Activated T-helper 2 cell treated with anti-CD3 and anti-CD28 coated beads, Interferon-gamma antibody, Interleukin-2, Interleukin-4, amounts not matched to agents 10 μg/mL and 5 μg/mL and 100 μg/mL, durations not matched to agents 14 hours and 24 hours and 36 hours (primary cell): Measurements from ENCODE around the gene TUBB. TPM values are rescaled to one million over a fixed set of nuclear protein-coding genes. Genes with fewer than 3 reads are reported as not detected.
A peak's percentile ranks its signal among the peaks of the same experiment; 100 is the strongest.
"Not testable (repeated sequence)": the region's sequence is repeated elsewhere in the genome, so short reads cannot be mapped to it uniquely, and the experiment has no call there.

Experiments used
- DNase-seq: peaks from one replicate; pipeline ENCODE4 v3.0.0; 2021; ENCODE audit warnings: low spot score
- H3K27ac Mint-ChIP-seq: one replicate; pipeline ENCODE4 v1.8.0; 2021; ENCODE audit warnings: mixed read lengths
- H3K27me3 Mint-ChIP-seq: one replicate; pipeline ENCODE4 v1.8.0; 2021; ENCODE audit warnings: low read depth, mixed read lengths
- H3K36me3 Mint-ChIP-seq: one replicate; pipeline ENCODE4 v1.8.0; 2021; ENCODE audit warnings: low read depth, mixed read lengths
- H3K4me1 Mint-ChIP-seq: one replicate; pipeline ENCODE4 v1.8.0; 2021; ENCODE audit warnings: low read depth, mixed read lengths
- H3K4me3 Mint-ChIP-seq: one replicate; pipeline ENCODE4 v1.8.0; 2021; ENCODE audit warnings: low read depth, mild to moderate bottlenecking, moderate library complexity, mixed read lengths
- H3K9me3 Mint-ChIP-seq: one replicate; pipeline ENCODE4 v1.8.0; 2021; ENCODE audit warnings: mixed read lengths
- intact Hi-C: fragments of 100-400 bp; cut with micrococcal nuclease; formaldehyde crosslinking; loops from one replicate; pipeline ENCODE4 v1.15.1; 2023
- total RNA-seq: library from RNA; stranded (reverse); gene quantifications from 2 replicates; pipeline ENCODE4 v1.2.3, GENCODE V29; 2022

Gene TUBB
- total RNA-seq, 1 donor from 2014 or later, result 1,128 TPM

GRCh38 chr6:30754631-30755030 lies 34.5 kb downstream of the TUBB start:
- no peaks in the 10 kb centered on the region for H3K9me3 Mint-ChIP-seq
- no peaks in the 10 kb centered on the region for H3K36me3 Mint-ChIP-seq
- no peak for DNase-seq
- no peak overlapping the region for H3K27ac Mint-ChIP-seq
- peaks cover 14% of the 10 kb centered on the region for H3K4me1 Mint-ChIP-seq
- H3K27me3 Mint-ChIP-seq, result no peaks in the 10 kb centered on the region
- H3K4me3 Mint-ChIP-seq, result no peak overlapping the region
- intact Hi-C loops, result no loop called here

DNA sequence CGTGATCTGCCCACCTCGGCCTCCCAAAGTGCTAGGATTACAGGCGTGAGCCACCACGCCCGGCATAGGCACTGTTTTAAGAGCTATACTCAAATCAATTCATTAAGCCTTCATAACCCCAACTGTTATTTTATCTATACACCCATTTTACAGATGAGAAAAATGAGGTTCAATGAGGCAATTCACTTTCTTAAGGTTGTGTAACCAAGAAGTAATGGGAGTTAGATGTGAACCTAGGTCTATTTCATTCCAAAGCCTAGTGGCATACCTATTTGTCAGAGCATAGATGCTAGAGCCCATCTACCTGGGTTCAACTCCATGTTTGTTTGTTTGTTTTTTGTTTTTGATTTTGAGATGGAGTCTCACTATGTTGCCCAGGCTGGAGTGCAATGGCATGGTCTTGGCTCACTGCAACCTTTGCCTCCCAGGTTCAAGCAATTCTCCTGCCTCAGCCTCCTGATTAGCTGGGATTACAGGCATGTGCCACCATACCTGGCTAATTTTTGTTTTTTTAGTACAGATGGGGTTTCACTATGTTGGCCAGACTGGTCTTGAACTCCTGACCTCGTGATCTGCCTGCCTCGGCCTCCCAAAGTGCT lies 36.4 kb downstream of the TUBB start:
- H3K4me3 Mint-ChIP-seq, result not testable (repeated sequence)

DNA sequence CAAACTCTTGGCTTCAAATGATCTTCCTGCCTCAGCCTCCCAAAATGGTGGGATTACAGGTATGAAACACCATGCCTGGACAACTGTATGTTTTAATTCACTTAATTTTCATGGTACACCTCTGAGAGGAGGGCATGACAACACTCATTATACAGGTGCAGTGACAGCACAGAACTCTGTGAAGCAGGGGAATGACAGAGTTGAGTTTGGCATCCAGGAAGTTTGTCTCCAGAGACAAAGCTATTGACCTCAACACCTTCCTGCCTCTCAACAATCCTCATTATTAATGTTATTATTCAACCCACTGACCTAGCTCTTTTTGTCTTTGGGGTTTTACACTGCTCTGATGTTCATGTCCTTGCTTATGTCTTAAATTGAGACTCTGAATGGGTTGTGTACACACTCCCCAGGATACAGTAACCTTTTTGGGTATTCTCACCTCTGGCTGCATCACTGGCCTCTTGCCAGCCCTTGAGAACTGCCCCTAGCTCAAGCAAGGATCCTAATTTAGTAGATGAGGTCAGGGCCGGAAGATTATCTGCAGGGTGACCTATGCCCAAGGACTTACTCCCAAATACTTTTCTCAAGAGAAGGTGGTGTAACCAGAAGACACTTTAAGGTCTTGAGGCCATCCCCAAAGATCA lies 37.2 kb downstream of the TUBB start:
- Mint-ChIP-seq H3K27me3 (no peaks in the 10 kb centered on the region), H3K9me3 (no peaks in the 10 kb centered on the region), H3K27ac (no peak overlapping the region), H3K4me1 (peaks cover 15% of the 10 kb centered on the region), H3K4me3 (no peak overlapping the region), H3K36me3 (no peaks in the 10 kb centered on the region)
- no peak for DNase-seq
- intact Hi-C loops, result no loop called here

More for the DNA sequence above, 36.4 kb downstream of the TUBB start:
- H3K27me3 Mint-ChIP-seq, H3K9me3 Mint-ChIP-seq, H3K36me3 Mint-ChIP-seq, DNase-seq, intact Hi-C loops, H3K27ac Mint-ChIP-seq: not testable (repeated sequence)
- peaks cover 13% of the 10 kb centered on the region for H3K4me1 Mint-ChIP-seq

- no peak for DNase-seq
- Mint-ChIP-seq H3K27me3 (no peaks in the 10 kb centered on the region), H3K36me3 (no peaks in the 10 kb centered on the region), H3K4me3 (no peak overlapping the region), H3K27ac (no peak overlapping the region), H3K4me1 (peaks cover 25% of the 10 kb centered on the region), H3K9me3 (no peaks in the 10 kb centered on the region)
- intact Hi-C loops, result no loop called here
Observed at GRCh38 chr6:30759575-30760239, 39.6 kb downstream of the TUBB start.

GRCh38 chr6:30760549-30760948 lies 40.4 kb downstream of the TUBB start:
- Mint-ChIP-seq H3K9me3 (no peaks in the 10 kb centered on the region), H3K4me1 (peaks cover 27% of the 10 kb centered on the region), H3K27me3 (no peaks in the 10 kb centered on the region), H3K36me3 (no peaks in the 10 kb centered on the region), H3K4me3 (no peak overlapping the region), H3K27ac (no peak overlapping the region)
- DNase-seq, result no peak
- intact Hi-C loops, result no loop called here

- no peak overlapping the region for H3K27ac Mint-ChIP-seq
- no peak overlapping the region for H3K4me3 Mint-ChIP-seq
- H3K4me1 Mint-ChIP-seq, result peaks cover 34% of the 10 kb centered on the region
- no peaks in the 10 kb centered on the region for H3K36me3 Mint-ChIP-seq
- no peaks in the 10 kb centered on the region for H3K9me3 Mint-ChIP-seq
- DNase-seq, result no peak
- H3K27me3 Mint-ChIP-seq, result no peaks in the 10 kb centered on the region
- intact Hi-C loops, result no loop called here
Observed at GRCh38 chr6:30761791-30762429, 41.8 kb downstream of the TUBB start.

DNA sequence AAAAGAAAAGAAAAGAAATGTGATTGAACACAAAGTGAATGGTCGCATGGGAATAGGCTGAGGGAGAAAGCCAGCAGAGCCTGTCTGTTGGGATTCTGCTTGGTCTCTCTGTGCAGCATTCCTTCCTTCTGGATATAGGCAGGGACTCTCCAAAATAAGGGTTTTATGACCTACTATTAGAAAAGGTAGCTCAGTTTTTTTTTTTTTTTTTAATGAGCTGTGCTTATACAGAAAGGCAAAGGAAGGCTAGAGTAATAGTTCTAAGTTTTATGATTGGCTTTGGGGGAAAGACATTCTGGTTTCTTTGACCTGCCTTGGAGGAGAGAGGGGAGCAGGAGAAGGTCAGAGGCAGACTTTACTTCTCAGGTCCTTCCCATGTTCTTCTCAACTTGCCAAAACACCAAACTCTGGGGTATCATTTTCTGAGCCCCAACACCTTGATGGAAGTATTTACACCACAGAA lies 43.0 kb downstream of the TUBB start:
- no peak for DNase-seq
- intact Hi-C loops, result no loop called here
- H3K9me3 Mint-ChIP-seq, result no peaks in the 10 kb centered on the region
- H3K4me3 Mint-ChIP-seq, result no peak overlapping the region
- peaks cover 42% of the 10 kb centered on the region for H3K4me1 Mint-ChIP-seq
- H3K27ac Mint-ChIP-seq, result no peak overlapping the region
- H3K27me3 Mint-ChIP-seq, result no peaks in the 10 kb centered on the region
- no peaks in the 10 kb centered on the region for H3K36me3 Mint-ChIP-seq

DNA sequence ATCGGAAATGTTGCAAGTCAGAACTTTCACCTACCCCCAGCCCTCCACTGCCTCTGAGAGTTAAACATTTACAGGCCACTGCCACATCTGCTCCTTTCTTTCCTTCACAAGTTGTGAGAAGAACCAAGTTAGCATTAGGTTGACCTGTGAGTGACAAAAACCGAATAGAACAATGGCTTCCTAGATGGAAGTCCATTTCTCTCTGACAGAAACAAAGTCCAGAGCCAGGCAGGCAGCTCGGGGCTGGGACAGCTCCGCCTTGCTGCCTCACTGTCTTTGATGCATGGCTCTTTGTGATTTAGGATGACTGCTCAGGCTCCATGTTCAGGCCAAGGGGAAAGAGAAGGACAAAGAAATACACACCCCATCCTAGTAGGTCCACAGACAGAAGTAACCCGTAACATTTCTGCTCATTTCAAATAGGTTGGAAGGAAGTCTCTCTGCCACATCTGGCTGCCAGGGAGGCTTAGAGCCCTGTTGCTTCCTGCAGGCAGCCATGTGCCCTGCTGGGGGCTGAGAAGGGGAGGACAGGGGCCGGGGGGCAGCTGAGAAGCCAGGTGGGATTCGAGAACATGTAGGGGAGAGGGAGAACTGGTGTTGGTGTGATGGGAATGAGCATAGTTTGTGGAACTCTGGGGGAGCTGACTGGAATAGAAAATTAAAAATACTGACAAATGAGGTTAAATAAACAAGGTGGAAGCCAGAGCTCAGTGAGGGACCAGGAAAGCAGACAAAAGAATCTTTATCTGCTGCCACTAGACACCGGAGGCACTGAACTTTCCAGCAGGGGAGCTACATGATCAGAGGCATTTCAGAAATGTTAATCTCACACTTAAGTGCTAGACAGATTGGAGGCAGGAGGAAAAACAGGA lies 43.7 kb downstream of the TUBB start:
- no peaks in the 10 kb centered on the region for H3K36me3 Mint-ChIP-seq
- H3K9me3 Mint-ChIP-seq, result no peaks in the 10 kb centered on the region
- intact Hi-C loops, result no loop called here
- H3K27me3 Mint-ChIP-seq, result no peaks in the 10 kb centered on the region
- no peak for DNase-seq
- peak overlapping the region; percentile 43 for H3K27ac Mint-ChIP-seq
- H3K4me3 Mint-ChIP-seq, result no peak overlapping the region
- H3K4me1 Mint-ChIP-seq, result peaks cover 47% of the 10 kb centered on the region

DNA sequence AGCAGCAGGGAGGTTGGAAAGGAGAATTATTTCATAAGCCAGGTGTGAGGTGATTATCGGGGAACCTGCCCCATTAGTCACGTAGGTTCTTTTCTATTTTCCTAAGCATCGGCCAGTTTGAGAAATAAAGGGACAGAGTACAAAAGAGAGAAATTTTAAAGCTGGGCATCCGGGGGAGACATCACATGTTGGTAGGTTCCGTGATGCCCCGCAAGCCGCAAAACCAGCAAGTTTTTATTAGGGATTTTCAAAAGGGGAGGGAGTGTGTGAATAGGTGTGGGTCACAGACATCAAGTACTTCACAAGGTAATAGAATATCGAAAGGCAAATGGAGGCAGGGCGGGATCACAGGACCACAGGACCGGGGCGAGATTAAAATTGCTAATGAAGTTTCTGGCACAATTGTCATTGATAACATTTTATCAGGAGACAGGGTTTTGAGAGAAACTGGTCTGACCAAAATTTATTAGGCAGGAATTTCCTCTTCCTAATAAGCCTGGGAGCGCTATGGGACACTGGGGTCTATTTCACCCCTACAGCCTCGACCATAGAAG lies 44.4 kb downstream of the TUBB start:
- H3K4me3 Mint-ChIP-seq, H3K27me3 Mint-ChIP-seq, H3K36me3 Mint-ChIP-seq, intact Hi-C loops, H3K9me3 Mint-ChIP-seq, DNase-seq: not testable (repeated sequence)
- Mint-ChIP-seq H3K27ac (peak overlapping the region; percentile 43), H3K4me1 (peaks cover 51% of the 10 kb centered on the region)

GRCh38 chr6:30765495-30765894 lies 45.3 kb downstream of the TUBB start:
- DNase-seq, H3K9me3 Mint-ChIP-seq, H3K27ac Mint-ChIP-seq, H3K27me3 Mint-ChIP-seq, H3K36me3 Mint-ChIP-seq, H3K4me3 Mint-ChIP-seq, intact Hi-C loops: not testable (repeated sequence)
- H3K4me1 Mint-ChIP-seq, result peaks cover 61% of the 10 kb centered on the region

- DNase-seq, result no peak
- Mint-ChIP-seq H3K27me3 (no peaks in the 10 kb centered on the region), H3K36me3 (no peaks in the 10 kb centered on the region), H3K4me3 (no peak overlapping the region), H3K9me3 (no peaks in the 10 kb centered on the region), H3K4me1 (peaks cover 65% of the 10 kb centered on the region), H3K27ac (peak overlapping the region; percentile 90)
- intact Hi-C loops, result no loop called here
Observed at GRCh38 chr6:30766461-30767157, 46.5 kb downstream of the TUBB start.
